ENCODE data around the gene CADM1.

DNA sequence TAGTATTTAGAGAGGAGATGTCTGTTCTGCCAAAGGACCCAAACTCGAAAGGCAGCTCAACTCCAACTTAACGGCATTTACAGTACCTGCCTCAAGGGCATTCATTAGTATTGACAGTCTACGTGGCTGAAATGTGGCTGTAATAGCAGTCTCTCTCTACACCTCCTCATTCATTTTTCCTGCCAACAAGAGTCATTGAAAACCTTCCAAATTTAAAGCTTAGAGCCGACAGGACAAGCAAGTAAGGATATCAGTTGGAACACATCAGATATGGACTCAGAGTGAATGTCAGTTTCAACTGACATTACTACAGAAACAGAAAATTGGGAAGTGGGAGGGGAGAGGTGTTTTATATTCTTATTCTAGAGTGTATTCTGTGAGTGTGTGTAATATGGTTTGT lies 253.1 kb downstream of the CADM1 start:
- no peak for TF ChIP-seq CTCF (conservative IDR thresholded peaks at IDR 0.05; ENCODE audit: low read depth, low read length)
- TF ChIP-seq EZH2phosphoT487 (IDR thresholded peaks at IDR 0.05; ENCODE audit: borderline replicate concordance, low read length) = no peak
